Stimulated activated CD4-positive, alpha-beta T cell treated with anti-CD3 and anti-CD28 coated beads, Interleukin-12 subunit alpha, Interleukin-12 subunit beta, amount 100 ng/mL, for 4 hours (primary cell): Measurements from ENCODE around the gene URB1.
"Not testable (repeated sequence)": the region's sequence is repeated elsewhere in the genome, so short reads cannot be mapped to it uniquely, and the experiment has no call there.

Experiments used
- DNase-seq: peaks from one replicate; pipeline ENCODE4 v3.0.0-alpha.2; 2020

Gene URB1

DNA sequence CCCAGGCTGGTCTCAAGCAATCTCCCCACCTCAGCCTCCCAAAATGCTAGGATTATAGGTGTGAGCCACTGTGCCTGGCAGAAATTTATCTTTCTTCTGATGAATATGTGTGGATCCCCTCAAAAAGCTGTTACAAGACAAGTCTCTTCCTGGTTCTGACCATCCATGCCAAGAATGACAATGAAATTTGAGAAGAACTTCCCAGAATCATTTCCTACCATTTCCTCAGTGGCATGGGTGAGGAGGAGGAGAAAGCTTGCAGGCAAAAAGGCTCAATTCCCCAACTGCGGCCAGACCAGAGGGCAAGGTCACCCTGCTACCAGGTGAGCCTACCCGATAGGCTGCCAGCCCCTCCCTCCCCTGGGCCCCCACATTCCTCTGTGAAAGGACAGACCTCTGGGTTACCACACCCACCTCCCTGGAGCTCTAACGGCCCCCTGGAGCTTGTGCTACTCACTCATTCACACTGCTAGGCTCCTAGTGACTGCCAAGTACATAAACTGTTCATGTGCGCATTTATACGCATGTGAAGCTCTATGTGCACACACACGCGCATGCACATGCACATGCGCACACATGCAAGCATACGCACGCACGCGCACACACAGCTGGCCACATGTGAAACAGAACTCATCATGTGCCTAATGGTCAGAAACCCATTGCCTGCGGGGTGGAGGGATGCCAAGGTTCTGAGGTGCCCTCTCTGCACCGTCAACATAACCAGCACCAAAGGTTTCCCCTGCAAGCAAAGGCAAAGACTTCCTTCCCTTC lies 77.1 kb downstream of the URB1 start:
- DNase-seq, result no peak

GRCh38 chr21:32314806-32315205 lies 78.0 kb downstream of the URB1 start:
- DNase-seq, result no peak

DNA sequence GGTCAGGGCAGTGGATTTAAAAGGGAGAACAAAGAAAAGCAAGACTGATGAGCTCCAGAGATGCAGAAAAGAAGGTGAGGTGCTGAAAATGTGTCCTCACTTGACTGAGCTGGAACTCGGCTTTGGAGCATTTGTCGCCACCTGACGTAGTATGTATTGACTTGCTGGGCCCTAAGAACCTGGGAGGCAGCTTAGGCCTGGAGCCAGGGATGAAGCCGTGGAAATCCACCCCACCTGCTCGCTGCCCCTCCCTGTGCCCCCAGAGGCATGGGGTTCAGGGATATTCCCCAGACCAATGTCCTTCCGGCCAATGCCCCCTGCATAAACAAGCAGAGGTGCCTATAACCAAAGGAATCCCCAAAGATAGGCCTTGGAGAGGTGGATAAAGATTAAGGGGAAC lies 79.8 kb downstream of the URB1 start:
- DNase-seq, result no peak

DNA sequence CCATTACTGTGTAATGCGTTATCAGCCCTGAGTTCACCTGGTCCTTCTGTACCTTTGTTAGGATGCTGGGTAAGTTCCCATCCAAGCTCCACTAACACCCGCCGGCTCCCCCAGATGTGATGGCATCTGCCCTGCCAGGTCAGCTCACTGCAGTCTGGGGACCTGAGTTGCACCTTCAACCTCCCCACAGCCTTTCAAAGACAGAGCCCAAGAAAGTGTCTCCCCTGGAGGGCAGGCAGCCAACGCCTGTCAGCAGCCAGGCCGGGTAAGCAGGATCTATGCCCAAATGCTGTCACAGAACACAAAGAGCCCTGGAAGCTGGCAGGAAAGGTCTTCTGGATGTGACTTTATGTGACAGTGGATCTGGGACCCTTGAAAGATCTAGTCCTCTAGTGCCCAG lies 80.5 kb downstream of the URB1 start:
- DNase-seq, result no peak

DNA sequence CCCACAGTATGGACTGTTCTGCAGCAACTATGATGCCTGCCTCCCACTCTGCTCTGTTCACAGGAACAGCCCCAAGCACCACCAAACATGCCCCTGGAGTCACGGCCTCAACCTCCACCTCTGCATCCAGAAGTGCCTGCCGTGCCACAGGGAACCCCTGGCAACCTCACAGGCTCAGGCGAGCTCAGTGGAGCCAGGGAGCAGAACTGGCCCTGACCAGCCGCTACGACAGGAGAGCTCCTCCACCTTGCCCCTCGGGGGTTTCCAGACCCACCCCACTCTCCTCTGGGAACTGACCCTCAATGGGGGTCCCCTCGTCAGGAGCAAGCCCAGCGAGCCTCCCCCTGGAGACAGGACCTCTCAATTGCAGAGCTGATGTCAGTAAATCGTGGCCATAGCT lies 81.2 kb downstream of the URB1 start:
- DNase-seq, result no peak

DNA sequence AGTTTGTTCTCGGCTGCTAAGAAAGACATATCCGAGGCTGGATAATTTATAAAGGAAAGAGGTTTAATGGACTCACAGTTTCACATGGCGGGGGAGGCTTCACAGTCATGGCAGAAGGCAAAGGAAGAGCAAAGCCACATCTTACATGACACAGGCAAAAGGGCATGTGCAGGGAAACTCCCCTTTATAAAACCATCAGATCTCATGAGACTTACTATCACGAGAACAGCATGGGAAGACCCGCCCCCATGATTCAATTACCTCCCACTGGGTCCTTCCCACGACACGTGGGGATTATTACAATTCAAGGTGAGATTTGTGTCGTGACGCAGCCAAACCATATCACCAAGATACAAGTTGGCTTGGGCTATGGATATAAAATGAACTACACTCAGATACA lies 81.8 kb downstream of the URB1 start:
- not testable (repeated sequence) for DNase-seq

- DNase-seq, result no peak
Observed at GRCh38 chr21:32309906-32310460, 82.8 kb downstream of the URB1 start.

- no peak for DNase-seq
Observed at GRCh38 chr21:32308696-32309095, 84.1 kb downstream of the URB1 start.

DNA sequence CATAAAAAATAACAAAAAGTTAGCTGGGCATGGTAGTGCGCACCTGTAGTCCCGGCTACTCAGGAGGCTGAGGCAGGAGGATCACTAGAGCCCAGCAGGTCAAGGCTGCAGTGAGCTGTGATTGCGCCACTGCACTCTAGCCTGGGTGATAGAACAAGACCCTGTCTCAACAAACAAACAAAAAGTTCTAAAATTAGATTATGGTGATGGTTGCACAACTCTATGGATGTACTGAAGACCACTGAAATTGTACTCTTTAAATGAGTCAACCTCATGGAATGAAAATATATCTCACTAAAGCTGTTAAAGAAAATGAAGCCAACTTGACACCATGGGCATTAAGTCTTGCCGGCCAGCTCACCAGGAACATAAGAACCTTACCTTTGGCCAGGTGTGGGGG lies 85.1 kb downstream of the URB1 start:
- no peak for DNase-seq

DNA sequence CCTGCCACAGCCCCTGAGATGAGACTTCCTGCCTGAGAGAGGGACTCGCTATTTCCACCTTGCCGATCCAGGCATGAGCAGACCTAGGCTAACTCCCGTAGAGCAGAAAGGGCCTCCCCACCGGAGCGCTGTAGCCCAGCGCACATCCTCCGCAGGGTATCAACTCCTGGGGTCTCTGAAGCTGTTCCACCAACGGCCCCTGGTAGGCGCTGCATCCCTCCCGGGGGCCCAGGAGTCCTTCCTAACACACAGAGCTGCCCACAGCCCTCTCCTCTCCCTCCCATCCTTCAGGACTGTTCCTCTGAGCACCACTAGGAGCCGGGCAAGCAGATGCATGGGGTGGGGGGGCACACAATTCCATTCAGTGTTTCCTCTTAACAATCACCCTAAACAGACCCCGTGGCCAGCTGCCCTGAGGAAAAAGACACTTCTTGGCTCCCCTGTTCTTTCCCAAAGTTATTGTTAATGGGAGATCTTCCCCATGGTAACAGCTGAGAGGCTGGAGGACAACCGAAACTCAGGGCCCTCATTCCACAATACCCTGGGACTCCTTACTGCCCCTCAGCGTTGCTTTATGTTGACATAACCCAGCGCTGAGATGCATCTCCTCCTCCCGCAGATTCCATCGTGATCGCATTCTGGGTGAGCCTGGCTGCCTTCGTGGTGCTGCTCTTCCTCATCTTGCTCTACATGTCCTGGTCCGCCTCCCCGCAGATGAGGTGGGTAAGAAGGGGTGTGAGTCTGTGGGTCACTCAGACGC lies 86.6 kb downstream of the URB1 start:
- no peak for DNase-seq

DNA sequence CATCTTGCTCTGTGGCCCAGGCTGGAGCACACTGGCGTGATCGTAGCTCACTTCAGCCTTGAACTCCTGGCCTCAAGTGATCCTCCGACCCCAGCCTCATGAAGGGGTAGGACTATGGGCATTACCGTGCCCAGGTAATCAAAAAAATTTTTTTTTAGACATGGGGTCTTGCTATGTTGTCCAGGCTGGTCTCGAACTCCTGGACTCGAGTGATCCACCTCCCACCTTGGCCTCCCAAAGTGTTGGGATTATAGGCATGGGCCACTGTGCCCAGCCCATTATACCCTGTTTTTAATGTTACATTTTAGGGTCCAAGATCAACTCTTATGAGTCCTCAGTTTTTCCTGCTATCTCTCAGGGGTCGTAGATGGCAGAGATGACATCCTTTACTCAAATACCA lies 87.8 kb downstream of the URB1 start:
- no peak for DNase-seq

- no peak for DNase-seq
Observed at GRCh38 chr21:32303385-32303784, 89.4 kb downstream of the URB1 start.

- DNase-seq, result no peak
Observed at GRCh38 chr21:32302560-32302959, 90.3 kb downstream of the URB1 start.

DNA sequence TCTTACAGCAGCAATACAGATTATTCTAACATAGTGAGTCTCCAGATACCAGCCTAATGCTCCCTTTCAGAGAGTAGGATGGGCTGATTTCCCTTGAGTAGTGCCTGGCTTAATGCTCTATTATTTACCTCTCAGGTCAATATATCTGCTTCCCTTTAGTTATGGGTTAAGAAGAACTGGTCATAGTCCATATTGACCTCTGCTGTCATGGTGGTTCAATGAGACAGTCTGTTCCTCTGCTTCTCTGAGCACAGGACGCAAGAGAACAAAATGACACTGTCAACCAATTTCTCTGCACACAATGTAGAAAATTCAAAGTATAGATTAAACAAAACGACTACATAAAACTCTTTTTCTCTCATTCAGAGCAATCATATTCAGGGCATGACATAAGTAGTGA lies 91.2 kb downstream of the URB1 start:
- DNase-seq, result no peak

GRCh38 chr21:32300117-32300681 lies 92.6 kb downstream of the URB1 start:
- DNase-seq, result no peak

- DNase-seq, result no peak
Observed at GRCh38 chr21:32299695-32300094, 93.1 kb downstream of the URB1 start.

GRCh38 chr21:32298658-32299081 lies 94.1 kb downstream of the URB1 start, which contains the start of gene MRAP:
Gene MRAP (plus strand): TSS chr21:32298855. CDS start chr21:32298972, 117 bp downstream.
- DNase-seq, result no peak

DNA sequence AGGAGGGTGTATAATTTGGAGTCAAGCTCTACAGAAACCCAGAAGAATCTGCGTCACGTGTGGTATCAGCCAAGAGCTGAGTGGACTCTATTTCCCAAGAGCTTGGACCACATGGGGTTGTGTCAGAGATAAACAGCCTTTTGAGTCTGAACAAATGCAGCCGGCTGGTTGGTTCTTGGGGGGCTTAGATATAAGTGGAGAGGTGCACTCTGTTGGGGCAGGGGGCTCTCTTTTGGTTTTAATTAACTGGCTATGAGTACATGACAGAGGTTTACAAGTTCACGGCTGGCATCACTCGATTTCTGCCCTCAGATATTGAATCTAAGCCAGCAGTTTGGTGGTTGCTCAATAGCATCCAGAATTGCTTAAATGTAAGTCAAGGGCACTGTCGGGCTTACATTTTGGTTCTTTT lies 94.7 kb downstream of the URB1 start:
- DNase-seq, result no peak

DNA sequence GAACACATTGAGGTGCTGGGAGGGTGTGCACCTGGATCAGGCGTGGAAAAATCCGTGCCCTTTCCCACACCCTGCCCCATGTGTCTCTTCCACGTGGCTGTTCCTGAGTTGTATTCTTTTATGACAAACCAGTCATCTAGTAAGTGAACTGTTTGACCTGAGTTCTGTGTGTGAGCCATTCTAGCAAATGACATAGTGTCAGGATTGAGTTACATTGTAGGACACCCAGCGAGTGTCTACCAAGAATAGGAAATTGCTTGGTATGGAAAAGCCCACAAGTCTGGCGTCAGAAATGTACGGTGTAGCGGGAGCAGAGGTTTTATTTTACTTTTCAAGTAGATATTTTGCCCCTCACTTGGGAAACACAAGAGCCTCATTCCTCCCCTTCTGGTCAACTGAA lies 95.4 kb downstream of the URB1 start:
- DNase-seq, result no peak

- DNase-seq, result no peak
Observed at GRCh38 chr21:32285476-32285875, 107.3 kb downstream of the URB1 start.

GRCh38 chr21:32282992-32283391 lies 109.8 kb downstream of the URB1 start:
- no peak for DNase-seq

DNA sequence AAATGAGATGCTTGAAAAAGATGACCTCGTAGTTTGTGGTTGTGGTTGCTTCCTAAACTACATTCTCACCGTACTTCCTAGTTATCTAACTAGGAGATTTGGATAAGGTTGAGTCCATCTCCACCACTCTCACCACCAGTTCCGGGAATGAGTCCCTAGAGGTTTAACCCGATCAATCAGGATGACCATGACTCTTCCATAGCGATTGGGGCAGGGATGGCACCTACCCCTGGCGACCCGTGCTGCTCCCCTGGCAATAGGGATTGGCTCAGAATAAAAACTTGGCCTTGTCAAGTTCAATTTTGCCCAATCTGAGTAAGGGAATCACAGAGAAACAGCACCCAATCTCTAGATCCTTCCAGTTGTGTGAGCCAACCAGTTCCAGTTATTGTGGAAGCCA lies 111.3 kb downstream of the URB1 start:
- DNase-seq, result no peak

GRCh38 chr21:32279377-32279680 lies 113.5 kb downstream of the URB1 start:
- DNase-seq, result no peak
